Loucy (cell line): ENCODE data around the gene ST14.

Experiments used
- H2AFZ ChIP-seq: fragments of 200-600 bp; sonication (generic); 2 replicates; pipeline ENCODE4 v1.6.0; 2016; ENCODE audit warnings: antibody characterized with exemption, mild to moderate bottlenecking, low read length, moderate library complexity
- H3F3A ChIP-seq: fragments of 200-600 bp; 2 replicates; pipeline ENCODE4 v1.6.0; 2016; ENCODE audit warnings: antibody characterized with exemption, low read depth, mild to moderate bottlenecking
- H3K27me3 ChIP-seq: fragments of 200-600 bp; sonication (generic); 2 replicates; pipeline ENCODE4 v1.6.1; 2014; ENCODE audit warnings: low read length, mild to moderate bottlenecking; ENCODE audit not compliant: insufficient read depth, poor library complexity, severe bottlenecking
- H3K36me3 ChIP-seq: fragments of 200-600 bp; sonication (generic); 2 replicates; pipeline ENCODE4 v1.6.1; 2016; ENCODE audit warnings: low read length; ENCODE audit not compliant: insufficient read depth
- H3K4me1 ChIP-seq: fragments of 200-600 bp; sonication (generic); 2 replicates; pipeline ENCODE4 v1.5.1; 2014; ENCODE audit warnings: low read length, mild to moderate bottlenecking; ENCODE audit not compliant: insufficient read depth, poor library complexity, severe bottlenecking
- H3K4me2 ChIP-seq: fragments of 200-600 bp; sonication (generic); 2 replicates; pipeline ENCODE4 v1.6.0; 2014; ENCODE audit warnings: antibody characterized with exemption, low read length, low read depth, mild to moderate bottlenecking; ENCODE audit not compliant: poor library complexity, severe bottlenecking
- H3K4me3 ChIP-seq: fragments of 200-600 bp; sonication (generic); 2 replicates; pipeline ENCODE4 v1.5.1; 2014; ENCODE audit warnings: low read length, mild to moderate bottlenecking, mixed read lengths; ENCODE audit not compliant: poor library complexity, severe bottlenecking
- H3K79me2 ChIP-seq: fragments of 200-600 bp; sonication (generic); 2 replicates; pipeline ENCODE4 v1.6.1; 2014; ENCODE audit warnings: low read length; ENCODE audit not compliant: insufficient read depth
- H3K9ac ChIP-seq: fragments of 200-600 bp; sonication (generic); 2 replicates; pipeline ENCODE4 v1.6.0; 2014; ENCODE audit warnings: mild to moderate bottlenecking, low read depth, low read length, moderate library complexity; ENCODE audit not compliant: poor library complexity, severe bottlenecking
- H3K9me2 ChIP-seq: fragments of 200-600 bp; sonication (generic); replicated peaks from 2 replicates; pipeline ENCODE4 v1.6.1; 2016; ENCODE audit warnings: low read depth, low read length, mixed read lengths
- H3K9me3 ChIP-seq: fragments of 200-600 bp; sonication (generic); 2 replicates; pipeline ENCODE4 v1.6.1; 2014; ENCODE audit warnings: mild to moderate bottlenecking, antibody characterized with exemption, low read length, low read depth; ENCODE audit not compliant: insufficient read depth
- H4K20me1 ChIP-seq: fragments of 200-600 bp; sonication (generic); 2 replicates; pipeline ENCODE4 v1.6.0; 2014; ENCODE audit warnings: antibody characterized with exemption, low read length, mild to moderate bottlenecking; ENCODE audit not compliant: insufficient read depth, poor library complexity, severe bottlenecking
- EZH2phosphoT487 ChIP-seq: fragments of 200-600 bp; IDR thresholded peaks from 2 replicates; pipeline ENCODE4 v1.6.1; 2018; ENCODE audit warnings: antibody characterized with exemption, mild to moderate bottlenecking, moderate library complexity, borderline replicate concordance
- TF ChIP-seq, protein P1 (sequence below): fragments of 200-600 bp; sonication (generic); conservative IDR thresholded peaks from 2 replicates; pipeline ENCODE4 v1.5.1; 2014; ENCODE audit warnings: mild to moderate bottlenecking, antibody characterized with exemption, low read length

ST14 gene

GRCh38 chr11:130120045-130120444, 39.5 kb upstream of the ST14 start:
- H3F3A ChIP-seq = no peaks in the 10 kb centered on the region
- peaks cover 53% of the 10 kb centered on the region for H3K4me1 ChIP-seq
- H4K20me1 ChIP-seq = no peaks in the 10 kb centered on the region
- peaks cover 49% of the 10 kb centered on the region for H3K79me2 ChIP-seq
- TF ChIP-seq EZH2phosphoT487 = no peak
- TF ChIP-seq, protein P1, sequence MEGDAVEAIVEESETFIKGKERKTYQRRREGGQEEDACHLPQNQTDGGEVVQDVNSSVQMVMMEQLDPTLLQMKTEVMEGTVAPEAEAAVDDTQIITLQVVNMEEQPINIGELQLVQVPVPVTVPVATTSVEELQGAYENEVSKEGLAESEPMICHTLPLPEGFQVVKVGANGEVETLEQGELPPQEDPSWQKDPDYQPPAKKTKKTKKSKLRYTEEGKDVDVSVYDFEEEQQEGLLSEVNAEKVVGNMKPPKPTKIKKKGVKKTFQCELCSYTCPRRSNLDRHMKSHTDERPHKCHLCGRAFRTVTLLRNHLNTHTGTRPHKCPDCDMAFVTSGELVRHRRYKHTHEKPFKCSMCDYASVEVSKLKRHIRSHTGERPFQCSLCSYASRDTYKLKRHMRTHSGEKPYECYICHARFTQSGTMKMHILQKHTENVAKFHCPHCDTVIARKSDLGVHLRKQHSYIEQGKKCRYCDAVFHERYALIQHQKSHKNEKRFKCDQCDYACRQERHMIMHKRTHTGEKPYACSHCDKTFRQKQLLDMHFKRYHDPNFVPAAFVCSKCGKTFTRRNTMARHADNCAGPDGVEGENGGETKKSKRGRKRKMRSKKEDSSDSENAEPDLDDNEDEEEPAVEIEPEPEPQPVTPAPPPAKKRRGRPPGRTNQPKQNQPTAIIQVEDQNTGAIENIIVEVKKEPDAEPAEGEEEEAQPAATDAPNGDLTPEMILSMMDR = no peak
- H3K9me2 ChIP-seq = no peaks in the 10 kb centered on the region
- no peaks in the 10 kb centered on the region for H3K9me3 ChIP-seq
- H2AFZ ChIP-seq = no peak overlapping the region
- H3K36me3 ChIP-seq = peaks cover 34% of the 10 kb centered on the region; the same call in 1 of the 2 replicates
- no peaks in the 10 kb centered on the region for H3K27me3 ChIP-seq
- no peak overlapping the region for H3K4me3 ChIP-seq
- no peak overlapping the region for H3K4me2 ChIP-seq
- H3K9ac ChIP-seq = peak overlapping the region; percentile 48

DNA sequence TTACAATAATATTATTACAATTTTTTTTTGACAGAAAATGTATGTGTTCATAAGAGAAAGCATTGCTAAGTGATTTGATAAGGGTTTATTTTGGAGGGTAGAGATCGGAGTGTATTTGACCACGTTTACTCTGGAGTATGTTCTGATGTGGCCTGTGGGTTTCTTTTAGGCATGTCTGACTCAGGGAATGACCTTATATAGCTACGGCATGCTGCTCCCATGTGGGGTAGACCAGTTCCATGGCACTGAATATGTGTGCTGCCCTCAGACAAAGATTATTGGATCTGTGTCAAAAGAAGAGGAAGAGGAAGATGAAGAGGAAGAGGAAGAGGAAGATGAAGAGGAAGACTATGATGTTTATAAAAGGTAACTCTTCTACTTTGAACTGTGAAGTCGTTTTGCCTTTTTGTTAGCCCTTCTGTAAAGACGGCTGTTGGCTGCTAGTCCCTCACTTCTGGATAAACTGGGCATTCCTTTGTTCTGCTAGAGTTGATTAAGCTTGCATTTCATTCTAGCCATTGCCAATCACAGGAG, 38.1 kb upstream of the ST14 start:
- Histone ChIP-seq H3F3A (no peaks in the 10 kb centered on the region), H3K4me2 (no peak overlapping the region), H3K36me3 (peaks cover 49% of the 10 kb centered on the region), H3K4me1 (peaks cover 46% of the 10 kb centered on the region), H3K79me2 (peaks cover 35% of the 10 kb centered on the region), H4K20me1 (no peaks in the 10 kb centered on the region), H3K9ac (no peak overlapping the region), H2AFZ (no peak overlapping the region), H3K9me2 (no peaks in the 10 kb centered on the region), H3K27me3 (no peaks in the 10 kb centered on the region), H3K4me3 (no peak overlapping the region), H3K9me3 (no peaks in the 10 kb centered on the region)
- TF ChIP-seq EZH2phosphoT487 = no peak
- TF ChIP-seq, protein P1 = no peak

DNA sequence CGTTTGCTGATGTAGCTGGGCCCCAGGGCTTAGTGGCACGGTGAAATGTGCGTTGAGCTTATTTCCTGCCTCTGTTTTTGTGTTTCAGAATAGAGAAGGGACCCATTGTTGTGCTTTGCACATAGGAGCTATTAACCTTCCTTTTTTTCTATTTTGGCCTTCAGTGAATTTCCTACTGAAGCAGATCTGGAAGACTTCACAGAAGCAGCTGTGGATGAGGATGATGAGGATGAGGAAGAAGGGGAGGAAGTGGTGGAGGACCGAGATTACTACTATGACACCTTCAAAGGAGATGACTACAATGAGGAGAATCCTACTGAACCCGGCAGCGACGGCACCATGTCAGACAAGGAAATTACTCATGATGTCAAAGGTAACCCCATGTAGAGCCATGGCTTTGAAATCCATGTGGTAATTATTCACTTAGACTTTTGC, 37.4 kb upstream of the ST14 start:
- Histone ChIP-seq H3K9ac (no peak overlapping the region), H3K36me3 (peaks cover 55% of the 10 kb centered on the region), H3K4me3 (no peak overlapping the region), H3K79me2 (peaks cover 28% of the 10 kb centered on the region), H3F3A (no peaks in the 10 kb centered on the region), H4K20me1 (no peaks in the 10 kb centered on the region), H3K4me1 (peaks cover 46% of the 10 kb centered on the region), H3K4me2 (no peak overlapping the region), H3K9me3 (no peaks in the 10 kb centered on the region), H3K27me3 (no peaks in the 10 kb centered on the region), H3K9me2 (no peaks in the 10 kb centered on the region), H2AFZ (no peak overlapping the region)
- TF ChIP-seq, protein P1 = no peak
- TF ChIP-seq EZH2phosphoT487 = no peak
